Lower leg skin (tissue), 3 donors: ENCODE measurements around the gene TGFB2.

Source experiments
- CTCF ChIP-seq, 3 donors: fragments of 450-650 bp; IDR thresholded peaks; one replicate each; pipeline ENCODE4 v1.5.1; 2016; ENCODE audit warnings: antibody characterized with exemption in 3 of 3, mild to moderate bottlenecking in 3 of 3, moderate library complexity in 2 of 3
- POLR2A ChIP-seq, 2 donors: fragments of 450-650 bp; IDR thresholded peaks; one replicate each; pipeline ENCODE4 v1.6.1; 2016 to 2017; ENCODE audit warnings: antibody characterized with exemption in 2 of 2, mild to moderate bottlenecking in 1 of 2, moderate library complexity in 1 of 2

DNA sequence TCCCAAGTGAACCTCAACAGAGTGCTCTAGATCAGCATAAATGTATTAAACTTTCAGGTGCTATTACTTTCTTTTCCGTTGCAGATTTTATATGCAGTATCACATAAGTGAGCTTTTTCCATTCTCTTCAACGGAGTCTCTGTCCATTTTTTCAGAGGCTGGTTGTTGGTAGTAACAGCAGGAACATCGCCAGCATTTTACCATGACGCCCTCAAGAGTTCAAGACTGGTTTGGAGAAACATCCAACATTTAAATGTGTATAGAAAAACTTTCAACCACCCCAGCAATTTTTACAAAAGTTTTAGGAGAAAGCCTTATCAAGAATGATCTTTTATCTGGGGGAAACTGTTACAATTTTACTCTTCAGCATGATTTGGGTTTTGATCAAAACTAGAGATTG, 117.0 kb downstream of the TGFB2 start:
- TF ChIP-seq CTCF (IDR thresholded peaks at IDR 0.05) (no peak), POLR2A (IDR thresholded peaks at IDR 0.05) (no peak)
